Tibial nerve (tissue), 4 donors: ENCODE measurements around the gene ZNF157. TPM values are rescaled to one million over a fixed set of nuclear protein-coding genes. Genes with fewer than 3 reads are reported as not detected.

Experiments
- DNase-seq, 2 donors: peaks; one replicate each; pipeline ENCODE4 v3.0.0-alpha.2; 2019; ENCODE audit warnings: low spot score in 2 of 2
- H3K27ac ChIP-seq, 4 donors: fragments of 200-600 bp; sonication (generic) in 3 of 4; one replicate each; pipeline ENCODE4 v1.5.1; 2017 to 2019; ENCODE audit warnings: mild to moderate bottlenecking in 1 of 4
- H3K27me3 ChIP-seq, 2 donors: fragments of 200-600 bp; sonication (generic) in 1 of 2; one replicate each; pipeline versions ENCODE4 v1.5.1 to v1.6.0; 2017 to 2019
- H3K36me3 ChIP-seq, 3 donors: fragments of 200-600 bp; sonication (generic); one replicate each; pipeline ENCODE4 v1.5.1; 2018 to 2019
- H3K4me1 ChIP-seq, 4 donors: fragments of 200-600 bp; sonication (generic) in 3 of 4; one replicate each; pipeline ENCODE4 v1.5.1; 2017 to 2019
- H3K4me3 ChIP-seq, 4 donors: fragments of 200-600 bp; sonication (generic) in 3 of 4; one replicate each; pipeline ENCODE4 v1.5.1; 2017 to 2019; ENCODE audit warnings: mild to moderate bottlenecking in 1 of 4, moderate library complexity in 1 of 4
- H3K9me3 ChIP-seq, 4 donors: fragments of 200-600 bp; sonication (generic) in 3 of 4; one replicate each; pipeline ENCODE4 v1.5.1; 2017 to 2019
- CTCF ChIP-seq, 5 experiments: fragments of 200-600 bp in 3 of 5; fragments of 450-650 bp in 2 of 5; sonication (generic) in 3 of 5; IDR thresholded peaks; one replicate each; pipeline ENCODE4 v1.5.1; 2016 to 2019; ENCODE audit warnings: antibody characterized with exemption in 5 of 5, mild to moderate bottlenecking in 3 of 5, moderate library complexity in 2 of 5
- EP300 ChIP-seq, 2 donors: sonication (generic); formaldehyde crosslinking; IDR thresholded peaks; one replicate each; pipeline ENCODE4 v1.6.1; 2017; ENCODE audit warnings: antibody characterized with exemption in 2 of 2, mild to moderate bottlenecking in 1 of 2
- POLR2A ChIP-seq, 2 donors: fragments of 450-650 bp; IDR thresholded peaks; one replicate each; pipeline ENCODE4 v1.6.1; 2017; ENCODE audit warnings: antibody characterized with exemption in 2 of 2, mild to moderate bottlenecking in 2 of 2, moderate library complexity in 2 of 2
- WGBS, 2 donors: methylation state at CpG; one replicate each; pipeline ENCODE4 v1.1.5; 2018; 5-methylcytosine and 5-hydroxymethylcytosine counted together
- total RNA-seq, 4 donors: library from RNA; depleted of rRNA; stranded (reverse); fragments of >200 nt; gene quantifications; one replicate each; pipeline ENCODE4 v1.1.0, GENCODE V29; 2016

ZNF157 gene
- total RNA-seq, 4 donors from 2014 or later, result 0.60 to 1.3 (median 0.72) TPM

- peaks cover 0 to under 1% (median 0%) of the 10 kb centered on the region in 4 donors for H3K9me3 ChIP-seq
- DNase-seq, result no peak
- no peaks in the 10 kb centered on the region for H3K36me3 ChIP-seq
- H3K27ac ChIP-seq, result no peak overlapping the region
- H3K27me3 ChIP-seq, result no peaks in the 10 kb centered on the region
- TF ChIP-seq POLR2A (IDR thresholded peaks at IDR 0.05), result no peak
- TF ChIP-seq EP300 (IDR thresholded peaks at IDR 0.05), result no peak
- no peak for TF ChIP-seq CTCF (IDR thresholded peaks at IDR 0.05)
- 79 to 86% methylated on average over 4 of the region's 4 CpGs for WGBS, 2 donors
- H3K4me1 ChIP-seq, result no peaks in the 10 kb centered on the region
- H3K4me3 ChIP-seq, result no peak overlapping the region
These were observed 49.9 kb downstream of the ZNF157 start for GRCh38 chrX:47420265-47420664.

- Histone ChIP-seq H3K4me1 (no peaks in the 10 kb centered on the region), H3K36me3 (no peaks in the 10 kb centered on the region), H3K27me3 (no peaks in the 10 kb centered on the region), H3K4me3 (no peak overlapping the region), H3K27ac (no peak overlapping the region), H3K9me3 (no peaks in the 10 kb centered on the region)
- 60 to 68% methylated on average over 5 of the region's 5 CpGs for WGBS, 2 donors
- TF ChIP-seq POLR2A (IDR thresholded peaks at IDR 0.05), result no peak
- TF ChIP-seq CTCF (IDR thresholded peaks at IDR 0.05), result no peak
- no peak for TF ChIP-seq EP300 (IDR thresholded peaks at IDR 0.05)
- DNase-seq, result no peak
These were observed 50.6 kb downstream of the ZNF157 start for GRCh38 chrX:47420962-47421361.

- Histone ChIP-seq H3K4me1 (no peaks in the 10 kb centered on the region), H3K4me3 (no peak overlapping the region), H3K36me3 (no peaks in the 10 kb centered on the region), H3K27me3 (no peaks in the 10 kb centered on the region), H3K27ac (no peak overlapping the region), H3K9me3 (no peaks in the 10 kb centered on the region)
- no peak for TF ChIP-seq POLR2A (IDR thresholded peaks at IDR 0.05)
- TF ChIP-seq EP300 (IDR thresholded peaks at IDR 0.05), result no peak
- no peak for TF ChIP-seq CTCF (IDR thresholded peaks at IDR 0.05)
- no peak for DNase-seq
- 77 to 91% methylated on average over 2 of the region's 2 CpGs for WGBS, 2 donors
These were observed 52.1 kb downstream of the ZNF157 start for GRCh38 chrX:47422444-47422843.

DNA sequence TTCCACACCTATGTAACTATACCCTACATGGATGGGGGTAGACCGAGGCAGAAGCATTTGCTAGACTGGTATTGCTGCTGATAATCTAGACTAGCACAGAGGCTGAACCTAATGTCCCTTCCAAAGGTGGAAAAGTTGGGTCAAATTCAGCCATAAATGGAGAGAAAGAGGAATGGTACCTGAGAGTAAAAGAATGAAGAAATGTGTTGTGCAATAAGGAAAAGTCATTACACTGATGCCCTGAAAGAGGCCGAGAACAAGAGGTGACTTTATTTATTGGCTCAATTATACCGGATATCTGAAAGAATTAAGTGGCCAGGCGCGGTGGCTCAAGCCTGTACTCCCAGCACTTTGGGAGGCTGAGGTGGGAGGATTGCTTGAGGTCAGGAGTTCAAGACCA lies 60.5 kb downstream of the ZNF157 start:
- Histone ChIP-seq H3K4me1 (no peaks in the 10 kb centered on the region), H3K27me3 (no peaks in the 10 kb centered on the region), H3K4me3 (no peak overlapping the region), H3K27ac (no peak overlapping the region), H3K36me3 (no peaks in the 10 kb centered on the region), H3K9me3 (no peaks in the 10 kb centered on the region)
- DNase-seq, result no peak
- no peak for TF ChIP-seq CTCF (IDR thresholded peaks at IDR 0.05)
- no peak for TF ChIP-seq POLR2A (IDR thresholded peaks at IDR 0.05)
- no peak for TF ChIP-seq EP300 (IDR thresholded peaks at IDR 0.05)
- 87 to 95% methylated on average over 5 of the region's 5 CpGs for WGBS, 2 donors

- Histone ChIP-seq H3K27ac (no peak overlapping the region), H3K4me3 (no peak overlapping the region), H3K4me1 (no peaks in the 10 kb centered on the region), H3K9me3 (peaks cover 0 to 40% (median 13%) of the 10 kb centered on the region in 4 donors), H3K27me3 (no peaks in the 10 kb centered on the region), H3K36me3 (peaks cover 0 to 59% (median 0%) of the 10 kb centered on the region in 3 donors)
- DNase-seq, result no peak
- 93 to 95% methylated on average over 2 of the region's 2 CpGs for WGBS, 2 donors
- TF ChIP-seq EP300 (IDR thresholded peaks at IDR 0.05) (no peak), CTCF (IDR thresholded peaks at IDR 0.05) (no peak), POLR2A (IDR thresholded peaks at IDR 0.05) (no peak)
These were observed 76.1 kb downstream of the ZNF157 start for GRCh38 chrX:47446431-47446830.
